Glomerular endothelial cell (primary cell): ENCODE data around the gene OSBPL3. TPM values are rescaled to one million over a fixed set of nuclear protein-coding genes. Genes with fewer than 3 reads are reported as not detected.

Experiments used
- DNase-seq: peaks from one replicate; pipeline ENCODE4 v3.0.0-alpha.2; 2011; ENCODE audit warnings: low read depth, low spot score; ENCODE audit errors: extremely low read depth
- total RNA-seq: library from RNA; depleted of rRNA; stranded (reverse); fragments of >200 nt; gene quantifications from 2 replicates; pipeline ENCODE4 v1.2.3, GENCODE V29; 2015

OSBPL3 gene
- total RNA-seq, 1 donor from 2014 or later = 22.5 TPM

DNA sequence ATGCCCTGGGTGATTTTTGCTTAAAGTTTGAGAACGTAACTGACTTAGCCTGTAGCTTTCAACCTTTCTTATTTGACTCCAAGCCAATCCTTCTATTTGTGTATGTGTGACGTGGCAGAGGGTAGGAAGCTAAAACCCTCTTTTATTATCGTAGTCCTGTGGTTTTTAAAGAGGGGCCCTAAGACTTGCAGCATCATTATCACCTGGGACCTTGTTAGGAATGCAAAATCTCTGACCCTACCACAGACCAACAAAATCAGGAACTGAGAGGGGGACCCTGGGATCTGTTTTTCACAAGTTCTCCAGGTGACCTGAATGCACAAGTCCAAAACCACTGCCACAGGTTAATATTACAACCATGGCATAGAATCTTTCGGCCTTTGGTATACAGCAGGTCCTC lies 80.1 kb downstream of the OSBPL3 start:
- DNase-seq = no peak

DNA sequence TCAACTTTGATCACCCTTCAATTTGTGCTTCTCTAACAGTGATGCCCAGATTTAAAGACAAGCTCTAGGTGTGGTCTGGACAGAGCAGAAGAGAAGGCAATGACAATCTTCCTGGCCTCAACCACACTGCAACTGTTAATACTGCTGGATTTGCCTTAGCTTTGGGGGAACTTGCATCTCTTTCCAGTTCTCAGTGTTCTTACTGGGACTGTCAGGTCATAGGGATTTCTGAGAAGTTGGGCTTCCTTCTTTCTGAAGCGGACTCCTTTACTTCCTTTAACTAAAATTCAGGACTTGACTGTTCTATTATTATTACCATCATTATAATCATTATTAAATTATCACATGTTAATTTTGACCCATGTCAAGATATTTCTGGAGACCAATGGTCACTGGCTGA lies 80.8 kb downstream of the OSBPL3 start:
- DNase-seq = no peak

DNA sequence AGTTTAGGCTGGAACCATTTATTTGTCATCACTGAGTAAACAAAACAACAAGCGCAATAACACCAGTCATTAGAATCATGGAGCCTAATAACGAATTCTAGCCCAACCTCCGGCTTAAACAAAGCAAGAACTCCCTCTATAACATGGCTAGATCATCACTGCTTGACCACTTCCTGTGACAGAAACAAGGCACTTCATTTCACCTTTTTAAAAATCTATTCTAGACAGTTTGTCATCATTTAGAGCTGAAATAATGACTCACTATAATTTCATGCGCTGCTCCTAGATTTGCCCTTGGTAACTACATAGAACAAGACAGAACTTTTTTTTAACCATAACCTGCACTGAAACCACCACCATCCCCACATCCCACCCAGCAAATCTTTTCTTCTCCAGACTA lies 81.3 kb downstream of the OSBPL3 start:
- no peak for DNase-seq

GRCh38 chr7:24896031-24896501 lies 83.9 kb downstream of the OSBPL3 start:
- no peak for DNase-seq

DNA sequence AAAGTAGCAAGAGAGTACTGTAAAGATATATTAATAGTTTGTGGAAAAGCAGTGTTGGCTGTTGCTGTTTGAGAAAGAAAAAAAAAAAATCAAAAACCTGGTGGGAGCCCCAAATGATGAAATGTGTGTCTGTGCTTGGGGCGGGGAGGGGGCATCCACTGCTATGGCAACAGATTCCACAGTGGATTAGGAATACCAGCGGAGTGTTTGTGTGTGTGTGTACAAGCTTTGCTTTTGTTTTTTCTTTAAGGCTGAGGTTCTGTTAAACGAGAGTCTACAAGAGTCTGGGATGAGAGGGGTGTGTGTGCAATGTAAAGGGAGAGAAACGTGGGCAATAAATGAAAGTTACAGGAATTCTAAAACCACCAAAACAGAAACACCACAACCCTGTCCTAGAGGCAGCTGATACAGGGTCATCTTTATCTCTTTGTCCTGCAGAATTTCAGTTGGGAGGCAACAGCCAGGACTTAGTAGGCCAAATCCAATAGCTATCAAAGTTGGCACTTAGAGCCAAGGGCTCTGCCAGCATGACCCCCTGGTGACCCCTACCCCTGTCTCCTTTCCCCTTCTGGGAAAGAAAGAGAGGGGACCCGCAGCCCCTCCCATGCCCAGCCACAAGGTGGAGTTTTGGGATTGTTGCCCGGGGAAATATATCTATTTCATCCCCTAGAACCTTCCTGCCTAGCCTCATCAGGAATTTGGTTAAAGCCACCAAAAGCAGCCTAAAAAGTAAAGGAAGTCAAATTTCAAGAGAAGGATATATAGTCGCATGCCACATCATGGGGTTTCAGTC lies 85.4 kb downstream of the OSBPL3 start:
- no peak for DNase-seq

DNA sequence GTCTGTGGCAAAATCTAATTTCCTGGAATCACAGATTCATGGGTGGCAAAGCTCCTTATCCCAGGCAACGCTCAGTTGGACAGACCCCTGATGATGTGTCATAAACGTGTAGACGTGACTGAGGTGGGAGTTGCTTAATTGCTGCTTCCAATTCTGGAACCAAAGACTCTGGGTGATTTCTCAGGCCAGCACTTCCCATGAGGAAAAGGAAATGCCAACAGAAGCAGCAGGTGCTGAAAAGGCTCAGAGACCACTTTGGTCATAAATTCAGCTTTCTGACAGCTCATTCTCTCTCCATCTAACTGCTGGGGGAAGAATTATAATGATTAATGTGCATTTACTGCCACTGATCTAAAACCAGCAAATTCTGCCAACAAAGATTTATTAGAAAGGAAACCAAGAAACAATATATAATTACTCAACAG lies 88.7 kb downstream of the OSBPL3 start:
- no peak for DNase-seq

- no peak for DNase-seq
These were observed 90.4 kb downstream of the OSBPL3 start for GRCh38 chr7:24889611-24890010.

DNA sequence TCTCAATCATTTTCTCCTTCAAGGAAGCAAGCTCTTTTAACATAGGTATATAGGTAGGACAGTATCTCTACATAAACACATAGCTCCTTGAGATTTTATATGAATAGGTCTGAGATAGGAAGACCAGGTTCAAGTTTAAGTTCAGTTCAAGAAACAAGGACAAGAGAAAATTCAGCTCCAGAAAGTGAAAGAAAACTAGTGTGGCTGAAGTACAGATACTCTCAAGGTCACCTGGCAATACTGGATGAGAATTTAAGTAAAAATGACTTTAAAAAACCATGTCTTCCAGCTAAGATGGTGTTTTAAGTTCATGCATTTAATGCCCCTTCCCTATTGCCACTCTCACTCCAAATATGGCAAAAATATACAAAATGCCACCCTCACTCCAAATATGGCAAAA lies 91.3 kb downstream of the OSBPL3 start:
- no peak for DNase-seq

DNA sequence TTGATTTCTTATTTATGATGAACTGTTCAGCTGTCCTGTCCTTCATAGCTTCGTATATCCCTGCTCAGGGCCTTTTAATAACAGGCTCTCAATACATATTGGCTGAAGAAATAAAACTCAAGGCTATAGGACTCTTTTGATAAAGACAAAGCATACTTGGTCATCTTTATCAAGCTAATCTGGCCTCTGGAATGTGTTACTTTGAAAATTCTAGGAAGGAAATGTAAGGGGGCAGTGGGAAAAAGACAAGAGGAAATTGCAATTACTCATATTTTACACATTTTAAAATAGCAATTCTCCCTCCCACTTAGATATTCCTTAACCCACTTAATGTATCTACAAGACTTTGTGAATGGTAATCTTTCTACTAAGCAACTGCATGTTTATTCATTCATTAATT lies 94.3 kb downstream of the OSBPL3 start:
- DNase-seq = no peak

- DNase-seq = no peak
These were observed 94.7 kb downstream of the OSBPL3 start for GRCh38 chr7:24885305-24885704.

- DNase-seq = no peak
These were observed 95.6 kb downstream of the OSBPL3 start for GRCh38 chr7:24884401-24884800.

DNA sequence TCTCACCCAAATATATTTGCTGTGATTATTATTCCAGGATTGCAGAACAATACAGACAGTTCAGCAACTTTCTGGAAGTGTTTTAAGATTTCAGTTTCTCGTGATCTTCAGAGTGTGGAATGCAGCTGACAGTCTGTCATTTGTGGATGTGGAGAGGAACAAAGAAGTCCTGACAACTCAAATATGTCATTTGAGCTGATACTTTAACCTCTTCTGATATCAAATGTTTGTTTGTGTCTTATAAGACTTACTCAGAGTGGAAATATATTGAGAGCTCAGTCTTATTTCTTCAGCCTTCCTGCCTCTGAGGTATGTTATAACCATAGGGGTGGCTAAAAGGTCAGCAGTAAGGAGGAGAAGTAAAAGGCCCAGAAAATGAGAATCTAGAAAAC lies 96.4 kb downstream of the OSBPL3 start:
- DNase-seq = no peak

GRCh38 chr7:24882989-24883621 lies 96.9 kb downstream of the OSBPL3 start:
- DNase-seq = no peak

GRCh38 chr7:24881623-24882022 lies 98.4 kb downstream of the OSBPL3 start:
- no peak for DNase-seq

- no peak for DNase-seq
These were observed 99.1 kb downstream of the OSBPL3 start for GRCh38 chr7:24880886-24881285.

DNA sequence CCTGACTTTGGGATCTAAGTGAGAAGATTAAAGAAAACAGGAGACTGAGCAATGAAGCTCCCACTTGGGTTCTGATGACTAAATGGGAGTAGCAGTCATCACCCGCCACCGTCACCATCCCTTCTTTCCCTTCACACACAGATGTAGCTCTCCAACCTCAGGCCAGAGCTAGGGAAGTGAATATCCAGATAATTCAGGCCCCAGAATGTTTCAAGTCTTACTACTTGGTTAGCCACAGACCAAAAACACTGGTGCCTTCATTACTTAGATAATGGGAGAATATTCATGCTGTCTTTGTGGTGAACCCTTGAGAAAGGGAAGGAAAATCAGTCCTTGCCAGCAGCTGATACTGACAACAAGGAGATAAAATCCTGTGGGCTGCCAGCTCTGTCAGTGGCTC lies 100.7 kb downstream of the OSBPL3 start:
- DNase-seq = no peak

DNA sequence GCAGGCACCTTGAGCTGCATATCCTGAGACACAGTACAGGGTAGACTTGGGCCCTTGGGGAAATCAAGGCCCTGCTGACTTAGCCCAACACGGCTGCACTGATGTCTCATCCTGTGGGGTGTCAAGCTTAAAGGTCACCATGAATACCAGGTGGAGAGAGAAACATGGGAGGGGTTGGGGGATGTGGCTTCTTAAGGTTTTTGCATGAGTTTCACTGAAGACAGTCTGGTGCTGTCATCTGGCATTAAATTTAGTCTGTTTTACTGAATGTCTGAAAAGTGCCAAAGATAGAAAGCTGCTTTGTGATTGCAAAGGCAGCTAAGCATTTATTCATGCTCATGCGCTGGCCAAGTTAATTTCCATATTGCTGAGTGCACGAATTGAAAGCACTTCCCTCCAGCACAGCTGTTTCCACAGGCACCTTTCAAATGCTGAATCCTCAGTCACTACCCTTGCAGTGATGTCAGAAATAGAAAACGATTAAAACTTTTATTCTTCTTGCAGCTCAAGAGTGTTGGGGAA lies 102.1 kb downstream of the OSBPL3 start:
- no peak for DNase-seq

GRCh38 chr7:24874791-24875190 lies 105.2 kb downstream of the OSBPL3 start:
- DNase-seq = no peak

DNA sequence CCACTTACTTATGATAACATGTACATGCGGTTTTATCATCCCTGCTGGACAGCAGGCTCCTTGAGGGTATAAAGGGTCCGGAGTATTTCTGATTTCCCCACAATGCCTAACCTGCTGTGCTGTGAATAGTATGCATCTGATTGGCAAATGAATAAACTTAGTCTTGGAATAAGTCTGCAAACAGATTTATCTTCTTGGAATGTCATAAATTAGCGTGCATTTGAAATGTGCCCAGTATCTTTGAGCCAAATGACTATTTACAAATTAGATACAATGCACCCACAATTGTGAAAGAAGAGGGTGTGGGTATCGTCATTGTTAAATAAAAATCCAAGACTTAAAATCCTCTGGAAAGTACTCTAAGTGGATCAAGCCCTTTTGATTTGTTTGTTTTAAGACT lies 106.0 kb downstream of the OSBPL3 start:
- DNase-seq = no peak

GRCh38 chr7:24871770-24872169 lies 108.2 kb downstream of the OSBPL3 start:
- no peak for DNase-seq

DNA sequence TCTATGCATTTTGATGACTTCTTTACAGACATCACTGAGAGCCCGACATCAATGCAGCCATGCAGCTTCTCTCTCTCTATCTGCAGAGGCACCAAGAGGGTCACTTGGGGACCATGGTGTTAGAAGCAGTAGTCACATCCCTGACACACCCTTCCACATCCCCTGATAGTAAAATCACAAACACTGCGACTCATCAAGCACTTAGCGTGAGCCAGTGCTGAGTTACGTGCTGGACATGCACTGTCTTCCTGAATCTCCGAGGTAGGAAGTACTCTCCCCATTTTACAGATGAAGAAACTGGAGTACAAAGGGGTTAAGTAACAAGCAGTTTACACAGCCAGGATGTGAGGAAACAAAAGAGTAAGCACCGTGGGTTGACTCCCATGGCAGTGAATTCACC lies 109.2 kb downstream of the OSBPL3 start:
- DNase-seq = no peak

DNA sequence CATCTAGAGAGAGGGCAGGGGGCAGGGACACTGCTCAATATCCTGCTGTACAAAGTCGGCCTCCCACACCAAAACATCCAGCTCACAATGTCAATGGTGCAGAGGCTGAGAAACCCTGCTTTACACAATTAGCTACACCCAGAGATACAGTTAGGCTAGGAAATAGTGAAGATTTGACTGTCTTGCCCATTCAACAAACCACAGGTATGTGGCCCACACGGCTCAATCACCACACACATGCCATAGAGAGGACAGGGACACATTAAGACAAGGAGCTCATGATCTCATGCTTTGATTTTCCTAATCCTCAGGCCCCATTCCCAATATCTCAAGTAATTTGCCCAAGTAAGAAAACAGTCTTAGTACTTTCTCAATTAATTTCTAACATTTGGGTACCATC lies 110.4 kb downstream of the OSBPL3 start:
- no peak for DNase-seq
